Measurements from ENCODE around the gene NPHS1.

DNA sequence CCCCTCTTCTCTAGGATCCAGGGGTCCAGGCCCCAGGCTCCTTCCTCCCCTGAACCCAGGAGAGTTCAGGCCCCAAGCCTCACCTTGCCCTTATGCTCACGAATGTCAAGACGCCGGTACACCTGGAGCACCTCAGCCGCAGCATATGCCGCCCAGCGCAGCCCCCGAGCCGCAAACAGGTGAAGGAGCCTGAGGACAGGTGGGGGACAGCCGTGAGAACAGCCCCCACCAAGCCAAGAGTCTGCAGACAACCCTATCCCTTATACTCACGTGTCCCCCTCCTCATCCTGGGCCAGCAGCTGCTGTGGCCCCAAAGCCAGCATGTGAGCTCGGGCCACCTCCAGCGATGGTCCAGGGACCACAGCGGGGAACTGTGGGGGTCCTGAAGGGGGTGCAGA, 44.3 kb upstream of the NPHS1 start:
- TF ChIP-seq CTCF (IDR thresholded peaks at IDR 0.05): no peak
- TF ChIP-seq POLR2AphosphoS5 (IDR thresholded peaks at IDR 0.05; ENCODE audit: insufficient read depth in 1 of 2, low read depth in 1 of 2): no peak
- TF ChIP-seq POLR2A (IDR thresholded peaks at IDR 0.05): no peak

Measured in vagina (tissue), 2 donors.